Amygdala (tissue), 56 donors: ENCODE data around the gene ANKRD62.
A peak's percentile ranks its signal among the peaks of the same experiment; 100 is the strongest.
"Not testable (repeated sequence)": the region's sequence is repeated elsewhere in the genome, so short reads cannot be mapped to it uniquely, and the experiment has no call there.

Source experiments
- DNase-seq, 56 donors: peaks; one replicate each; lab custom pipeline; 2025; lab: John Stamatoyannopoulos, UW

The ANKRD62 gene

DNA sequence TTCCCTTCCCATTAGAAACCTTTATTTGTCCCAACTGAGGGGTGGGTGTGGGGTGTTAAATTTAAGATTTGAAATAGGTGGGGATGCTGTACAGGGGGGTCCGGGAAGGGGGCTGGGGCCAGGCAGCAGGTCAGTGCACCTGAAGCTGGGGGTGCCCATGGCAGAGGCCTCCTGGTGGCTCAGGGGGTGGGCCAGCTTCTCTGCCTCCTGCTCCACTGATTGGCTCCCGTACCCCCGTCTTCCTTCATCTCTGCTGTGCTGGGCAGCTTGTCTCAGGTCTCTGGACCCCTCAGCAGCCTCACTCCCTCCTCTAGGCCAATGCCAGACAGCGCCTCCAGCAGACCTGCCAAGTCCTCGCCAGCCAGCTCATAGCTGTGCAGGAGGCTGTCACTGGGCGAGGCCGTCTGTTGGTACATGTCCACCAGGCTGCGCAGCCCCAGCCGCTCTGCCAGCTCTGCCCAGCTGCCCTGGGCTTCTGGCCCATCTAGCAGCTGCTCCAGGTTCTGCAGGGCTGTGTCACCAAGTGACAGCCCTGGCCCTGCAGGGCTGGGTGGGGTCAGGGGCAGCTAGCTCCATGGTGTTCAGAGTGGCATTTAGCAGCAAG lies 2.0 kb upstream of the ANKRD62 start:
- DNase-seq, result no peak

DNA sequence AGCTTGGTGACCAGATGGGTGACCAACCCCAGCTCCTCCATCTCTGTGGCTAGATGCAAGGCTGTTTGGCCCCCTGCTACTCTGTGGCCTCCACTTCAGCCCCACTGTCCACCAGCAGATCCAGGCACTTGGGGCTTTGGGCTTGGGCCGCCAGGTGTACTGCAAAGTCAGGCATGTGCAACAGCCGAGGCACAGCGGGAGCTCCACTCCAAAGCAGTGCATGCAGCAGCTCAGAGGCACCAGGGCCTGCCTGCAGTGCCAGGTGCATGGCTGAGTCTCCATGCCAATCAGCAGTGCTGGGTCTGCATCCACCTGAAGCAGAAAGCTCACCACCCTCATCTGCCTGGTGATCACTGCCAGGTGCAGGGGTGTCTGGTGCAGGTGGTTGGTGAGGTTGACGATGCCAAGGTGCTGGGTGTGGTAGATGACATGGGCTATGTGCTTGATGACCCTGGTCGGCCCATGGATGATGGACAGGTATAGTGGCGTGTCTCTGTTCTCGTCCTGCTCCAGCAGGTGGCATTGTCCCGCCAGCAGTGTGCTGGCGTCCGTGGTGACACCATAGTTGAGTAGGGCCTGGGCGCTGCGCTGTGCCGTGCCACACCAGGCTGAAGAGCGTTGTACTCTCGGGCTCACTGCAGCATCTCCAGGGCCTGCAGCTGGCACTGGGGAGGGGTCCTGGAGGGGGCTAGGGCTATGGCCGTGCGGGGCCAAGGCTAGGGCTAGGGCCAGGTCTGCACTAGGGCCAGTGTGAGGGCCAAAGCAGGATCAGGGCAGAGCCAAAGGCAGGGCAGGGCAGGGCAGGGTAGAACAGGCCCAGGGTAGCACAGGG lies 1.0 kb upstream of the ANKRD62 start:
- DNase-seq, result peak in 1 of 56 donors; percentile 3

DNA sequence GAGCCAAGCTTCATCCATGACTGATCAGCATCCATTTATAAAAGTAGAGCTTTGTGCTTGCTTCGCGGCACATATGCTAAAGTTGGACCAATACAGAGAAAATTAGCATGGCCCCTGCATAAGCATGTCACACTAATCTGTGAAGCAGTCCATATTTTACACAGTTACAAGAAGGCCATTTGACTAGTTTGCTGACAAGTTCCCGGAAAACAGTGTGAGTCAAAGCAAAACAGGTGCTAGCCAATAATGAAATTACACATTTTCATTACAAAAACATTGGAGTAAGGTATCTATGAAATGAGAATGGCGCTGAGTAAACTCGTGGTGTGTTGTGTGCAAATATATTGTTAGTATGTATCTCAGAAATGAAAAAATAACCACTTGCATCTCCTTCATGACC lies 4.7 kb downstream of the ANKRD62 start:
- DNase-seq, result no peak

DNA sequence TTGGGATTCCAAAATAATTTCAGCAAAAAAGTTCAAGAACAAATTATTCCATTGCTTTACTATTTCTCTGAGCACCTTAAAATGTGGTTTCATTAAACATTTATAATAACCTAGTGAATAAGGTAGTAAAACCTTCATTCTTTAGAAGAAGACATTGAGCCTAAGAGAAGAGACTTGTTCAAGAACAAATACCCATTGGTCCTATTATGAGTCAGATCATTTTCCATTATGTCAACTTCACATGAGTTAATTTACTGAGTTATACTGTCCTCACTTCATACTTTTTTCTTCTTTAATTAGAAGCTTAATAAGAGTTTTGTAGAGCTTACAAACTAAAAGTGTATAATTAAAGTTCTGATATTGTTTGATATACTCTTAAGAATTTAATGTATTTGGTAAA lies 5.5 kb downstream of the ANKRD62 start:
- no peak for DNase-seq

DNA sequence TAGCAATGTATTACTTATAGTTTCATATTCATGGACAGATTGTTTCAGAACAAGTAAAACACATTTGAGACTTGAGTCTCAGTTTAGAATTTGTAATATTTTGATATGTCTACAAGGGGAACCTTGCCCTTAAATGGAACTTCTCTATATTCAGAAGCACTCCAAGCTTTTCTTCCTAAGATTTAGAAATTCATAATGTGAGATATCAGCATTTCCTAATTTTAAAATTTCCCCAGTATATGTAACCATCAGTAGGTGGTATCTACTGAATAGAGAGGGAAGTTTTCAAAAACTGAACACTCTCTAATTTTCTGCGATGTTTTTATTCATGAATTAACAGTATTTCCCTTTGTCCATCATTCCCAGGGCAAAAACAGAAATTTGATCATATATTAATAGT lies 7.6 kb downstream of the ANKRD62 start:
- no peak for DNase-seq

DNA sequence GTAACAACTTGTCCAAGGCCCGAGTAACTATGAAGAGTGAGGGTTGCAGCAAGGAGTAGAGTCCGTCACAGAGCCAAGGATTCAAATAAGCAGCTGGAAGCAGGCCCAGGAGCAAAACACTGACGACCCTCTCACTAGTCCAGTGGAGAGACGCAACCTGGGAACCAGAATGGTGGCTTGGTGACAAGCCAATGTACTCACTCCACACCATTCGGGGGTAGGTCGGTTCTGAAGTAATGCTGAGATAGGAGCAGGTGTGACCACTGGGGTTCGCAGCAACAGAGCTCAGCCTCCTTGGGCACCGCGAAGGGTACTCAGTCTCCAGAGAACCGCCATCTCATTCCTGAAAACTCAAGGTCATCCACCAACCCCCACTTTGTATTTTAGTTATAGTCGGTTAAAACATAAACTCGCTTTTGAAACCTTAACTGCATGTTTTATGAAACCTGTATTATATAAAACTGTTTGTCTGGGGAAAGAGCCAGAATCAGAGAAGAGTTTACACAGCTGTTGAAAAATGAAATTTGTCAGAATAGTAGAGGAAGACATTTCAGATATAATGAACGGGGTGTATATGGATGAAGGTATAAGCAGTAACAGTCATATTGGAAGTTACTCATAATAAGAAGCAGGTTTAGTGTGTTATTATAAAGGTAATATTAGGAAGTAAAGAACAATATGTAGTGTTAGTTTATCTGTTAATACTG lies 8.6 kb downstream of the ANKRD62 start:
- no peak for DNase-seq

DNA sequence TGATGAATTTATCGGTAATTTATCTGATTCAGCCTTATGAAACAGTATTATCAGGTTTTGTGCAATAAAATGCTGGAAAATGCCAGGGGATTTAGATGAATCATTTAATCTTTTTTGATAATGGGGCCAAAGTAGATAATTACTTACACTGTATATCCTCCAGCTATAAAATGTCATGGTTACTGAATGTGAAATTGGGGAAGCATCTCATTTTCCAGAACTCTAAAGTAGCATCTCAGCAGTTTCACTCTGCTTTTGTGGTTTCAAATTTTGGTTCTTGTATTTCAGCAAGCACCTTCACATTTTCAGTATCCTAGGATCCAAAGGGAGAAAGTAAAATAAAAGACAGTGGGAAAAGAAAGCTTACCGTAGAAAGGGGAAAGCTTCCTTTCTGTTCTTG lies 12.8 kb downstream of the ANKRD62 start:
- no peak for DNase-seq

DNA sequence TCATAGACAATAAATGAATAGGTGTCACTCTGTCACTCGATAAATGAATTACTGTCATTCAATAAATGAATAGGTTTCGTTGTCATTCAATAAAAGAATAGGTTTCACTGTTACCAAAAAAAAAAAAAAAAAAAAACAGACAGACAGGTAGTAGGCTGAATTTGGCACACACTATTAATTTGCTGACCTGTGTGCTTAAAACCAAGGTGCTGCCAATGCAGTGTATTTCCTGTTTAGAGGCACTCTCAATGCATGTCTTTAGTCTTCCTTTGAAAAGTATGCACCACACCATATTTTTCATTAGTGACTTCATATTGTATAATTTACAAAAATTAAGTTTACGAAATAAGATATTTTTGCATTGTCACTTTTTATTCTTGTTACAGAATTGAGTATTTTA lies 16.2 kb downstream of the ANKRD62 start:
- no peak for DNase-seq

DNA sequence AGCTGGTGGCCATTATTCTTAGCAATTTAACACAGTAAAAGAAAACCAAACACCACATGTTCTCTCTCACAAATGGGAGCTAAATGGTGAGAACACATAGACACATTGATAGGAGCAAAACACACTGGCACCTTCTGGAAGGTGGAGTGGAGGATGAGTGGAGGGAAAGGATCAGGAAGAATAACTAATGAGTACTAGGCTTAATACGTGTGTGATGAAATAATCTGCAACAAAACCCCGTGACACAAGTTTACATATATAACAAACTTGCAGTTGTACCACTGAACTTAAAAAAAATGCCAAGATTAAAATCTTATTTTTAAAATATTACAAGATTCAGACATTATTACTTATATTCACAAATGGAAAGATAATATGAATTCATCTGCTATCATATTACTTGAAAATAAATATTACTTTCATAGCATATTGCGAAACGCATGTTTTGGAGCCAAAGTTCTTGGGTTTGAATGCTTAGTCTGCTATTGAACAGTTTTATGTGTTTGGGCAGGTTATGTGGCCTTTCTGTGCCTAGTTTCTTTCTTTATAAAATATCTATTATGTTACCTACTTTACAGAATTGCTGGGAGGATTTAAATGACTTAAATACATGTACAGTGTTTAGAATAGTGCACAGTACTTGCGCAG lies 20.5 kb downstream of the ANKRD62 start:
- DNase-seq, result no peak

DNA sequence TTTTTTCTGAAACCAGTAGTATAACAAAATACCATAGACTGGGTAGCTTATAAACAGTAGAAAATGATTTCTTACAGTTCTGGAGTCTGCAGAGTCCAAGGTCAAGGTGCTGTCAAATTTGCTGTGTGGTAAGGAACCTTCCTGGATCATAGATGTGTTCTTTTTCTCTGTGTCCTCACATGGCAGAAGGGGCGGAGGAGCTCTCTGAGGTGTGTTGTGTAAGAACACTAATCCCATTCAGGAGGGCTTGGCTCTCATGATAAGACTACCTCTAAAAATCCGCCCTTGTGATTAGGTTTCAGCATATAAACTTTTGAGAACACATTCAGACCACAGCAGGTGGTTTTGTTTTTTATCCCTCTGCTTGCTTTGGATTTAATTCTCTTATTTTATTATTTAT lies 25.7 kb downstream of the ANKRD62 start:
- no peak for DNase-seq

DNA sequence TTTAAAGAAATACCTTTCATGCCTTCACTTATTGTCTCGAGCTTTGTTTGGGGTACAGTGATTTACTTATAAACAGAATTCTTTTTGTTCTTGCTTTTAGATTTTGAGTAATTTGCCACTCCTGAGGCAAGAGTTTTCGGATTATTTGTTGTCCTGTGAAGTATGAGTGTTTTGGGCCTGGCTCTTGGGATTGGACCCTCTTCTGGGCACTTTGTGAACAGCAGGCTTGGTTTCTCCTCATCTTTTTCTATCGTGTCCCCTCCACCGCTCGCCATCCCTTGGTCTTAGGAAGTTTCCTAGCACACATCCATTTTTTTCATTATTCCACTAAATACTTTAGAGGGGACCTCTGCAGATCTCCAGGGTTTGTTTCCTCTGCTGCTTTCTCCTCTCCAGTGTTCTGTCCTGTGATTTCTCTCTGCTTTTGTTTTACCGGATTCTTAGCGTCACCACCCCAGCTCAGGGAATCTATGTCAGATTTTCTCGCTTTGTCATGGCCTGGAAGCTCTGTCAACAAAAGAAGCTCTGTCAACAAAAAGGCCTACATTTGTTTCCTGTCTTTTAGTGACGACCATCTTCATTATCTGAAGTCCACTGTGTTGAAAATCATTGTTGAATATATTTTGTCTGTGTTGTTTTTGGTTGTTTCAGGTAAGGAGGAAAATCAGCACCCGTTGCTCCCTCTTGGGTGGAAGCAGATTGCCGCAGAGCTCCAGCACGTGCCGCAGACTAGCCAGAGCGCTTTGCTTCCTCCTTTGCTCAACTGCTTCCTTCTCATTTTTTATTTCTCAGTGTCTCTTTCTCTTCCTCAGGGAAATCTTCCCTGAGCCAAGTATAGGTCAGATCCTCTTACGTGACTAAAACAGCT lies 27.8 kb downstream of the ANKRD62 start:
- no peak for DNase-seq

DNA sequence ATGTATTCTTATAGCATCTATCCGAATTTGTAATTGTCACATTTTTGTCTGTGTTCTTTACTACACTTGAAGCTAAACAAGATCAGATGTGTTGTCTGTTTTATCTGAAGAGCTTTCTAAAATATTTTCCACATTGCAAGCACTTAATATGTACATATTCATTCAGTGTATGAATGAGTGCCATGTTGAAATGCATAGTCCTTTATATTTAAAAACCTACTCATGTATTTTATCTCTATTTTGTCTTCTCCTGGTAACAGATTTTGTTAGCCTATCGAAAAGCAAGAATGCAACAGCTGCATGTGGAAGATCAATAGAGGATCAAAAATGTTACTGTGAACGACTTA lies 28.4 kb downstream of the ANKRD62 start:
- DNase-seq, result not testable (repeated sequence)

DNA sequence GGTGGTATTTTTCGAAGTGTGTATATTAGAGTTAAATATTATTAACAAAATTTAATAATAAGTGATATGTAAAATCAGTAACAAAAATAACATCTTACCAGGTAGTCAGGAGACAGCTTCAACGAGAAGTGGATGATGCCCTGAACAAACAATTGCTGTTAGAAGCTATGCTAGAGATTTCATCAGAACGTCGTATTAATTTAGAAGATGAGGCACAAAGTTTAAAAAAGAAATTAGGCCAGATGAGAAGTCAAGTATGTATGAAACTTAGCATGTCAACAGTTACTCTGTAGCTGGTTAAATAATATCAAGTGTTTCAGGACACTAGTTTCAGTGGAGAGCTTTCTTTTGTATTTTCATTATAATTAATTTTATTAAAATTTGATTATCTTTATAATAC lies 34.0 kb downstream of the ANKRD62 start:
- not testable (repeated sequence) for DNase-seq

DNA sequence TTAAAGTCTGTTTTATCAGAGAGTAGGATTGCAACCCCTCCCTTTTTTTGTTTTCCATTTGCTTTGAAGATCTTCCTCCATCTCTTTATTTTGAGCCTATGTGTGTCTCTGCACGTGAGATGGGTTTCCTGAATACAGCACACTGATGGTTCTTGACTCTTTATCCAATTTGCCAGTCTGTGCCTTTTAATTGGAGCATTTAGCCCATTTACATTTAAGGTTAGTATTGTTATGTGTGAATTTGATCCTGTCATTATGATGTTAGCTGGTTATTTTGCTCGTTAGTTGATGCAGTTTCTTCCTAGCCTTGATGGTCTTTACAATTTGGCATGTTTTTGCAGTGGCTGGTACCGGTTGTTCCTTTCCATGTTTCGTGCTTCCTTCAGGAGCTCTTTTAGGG lies 45.2 kb downstream of the ANKRD62 start:
- DNase-seq, result not testable (repeated sequence)

DNA sequence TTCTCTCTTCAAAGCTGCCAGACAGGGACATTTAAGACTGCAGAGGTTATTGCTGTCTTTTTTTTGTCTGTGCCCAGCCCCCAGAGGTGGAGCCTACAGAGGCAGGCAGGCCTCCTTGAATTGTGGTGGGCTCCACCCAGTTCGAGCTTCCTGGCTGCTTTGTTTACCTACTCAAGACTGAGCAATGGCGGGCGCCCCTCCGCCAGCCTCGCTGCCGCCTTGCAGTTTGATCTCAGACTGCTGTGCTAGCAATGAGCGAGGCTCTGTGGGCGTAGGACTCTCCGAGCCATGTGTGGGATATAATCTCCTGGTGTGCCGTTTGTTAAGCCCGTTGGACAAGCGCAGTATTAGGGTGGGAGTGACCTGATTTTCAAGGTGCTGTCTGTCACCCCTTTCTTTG lies 47.2 kb downstream of the ANKRD62 start:
- DNase-seq, result not testable (repeated sequence)

DNA sequence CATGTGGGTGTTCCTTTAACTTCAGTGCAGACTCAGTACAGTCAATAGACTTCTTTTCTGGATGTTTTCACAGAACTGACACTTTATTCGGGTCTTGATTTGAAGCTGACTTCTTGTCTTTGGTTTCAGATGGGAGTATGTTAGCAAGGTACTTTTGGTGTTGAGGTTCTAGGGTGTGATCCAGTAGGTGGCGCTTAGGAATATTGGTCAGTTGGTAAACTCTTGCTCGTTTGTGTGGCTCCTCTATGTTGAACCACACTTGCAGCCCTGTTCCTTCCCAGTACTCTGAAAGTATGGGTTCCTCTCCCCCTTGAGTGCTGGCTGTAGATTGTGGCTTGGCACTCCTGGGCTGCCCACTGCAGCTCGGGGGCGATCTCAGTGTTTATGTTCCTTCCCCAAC lies 48.1 kb downstream of the ANKRD62 start:
- DNase-seq, result not testable (repeated sequence)

DNA sequence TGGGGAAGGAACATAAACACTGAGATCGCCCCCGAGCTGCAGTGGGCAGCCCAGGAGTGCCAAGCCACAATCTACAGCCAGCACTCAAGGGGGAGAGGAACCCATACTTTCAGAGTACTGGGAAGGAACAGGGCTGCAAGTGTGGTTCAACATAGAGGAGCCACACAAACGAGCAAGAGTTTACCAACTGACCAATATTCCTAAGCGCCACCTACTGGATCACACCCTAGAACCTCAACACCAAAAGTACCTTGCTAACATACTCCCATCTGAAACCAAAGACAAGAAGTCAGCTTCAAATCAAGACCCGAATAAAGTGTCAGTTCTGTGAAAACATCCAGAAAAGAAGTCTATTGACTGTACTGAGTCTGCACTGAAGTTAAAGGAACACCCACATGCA lies 55.8 kb downstream of the ANKRD62 start:
- DNase-seq, result not testable (repeated sequence)

DNA sequence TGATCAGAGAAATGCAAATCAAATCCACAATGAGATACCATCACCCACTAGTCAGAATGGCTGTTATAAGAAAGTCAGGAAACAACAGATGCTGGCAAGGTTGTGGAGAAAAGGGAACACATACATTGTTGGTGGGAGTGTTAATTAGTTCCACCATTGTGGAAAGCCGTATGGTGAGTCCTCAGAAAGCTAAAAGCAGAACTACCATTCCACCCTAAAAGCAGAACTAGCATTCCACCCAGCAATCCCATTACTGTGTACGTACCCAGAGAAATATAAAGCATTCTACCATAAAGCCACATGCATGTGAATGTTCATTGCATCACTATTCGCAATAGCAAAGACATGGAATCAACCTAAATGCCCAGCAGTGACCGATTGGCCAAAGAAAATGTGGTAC lies 60.7 kb downstream of the ANKRD62 start:
- no peak for DNase-seq

DNA sequence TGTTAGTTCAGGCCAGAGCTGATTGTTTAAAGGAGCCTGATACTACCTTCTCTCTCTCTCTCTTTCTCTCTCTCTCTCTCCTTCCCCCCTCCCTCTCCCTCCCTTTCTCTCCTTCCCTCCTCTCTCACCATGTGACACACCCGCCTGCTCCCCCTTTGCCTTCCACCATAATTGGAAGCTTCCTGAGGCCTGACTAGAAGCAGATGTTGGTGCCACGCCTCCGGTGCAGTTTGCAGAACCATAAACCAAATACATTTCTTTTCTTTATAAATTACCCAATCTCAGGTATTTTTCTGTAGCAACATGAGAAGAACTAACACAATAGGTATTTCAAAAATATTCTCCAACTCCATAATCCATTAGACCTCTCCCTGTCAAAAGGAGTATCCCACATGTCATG lies 62.4 kb downstream of the ANKRD62 start:
- no peak for DNase-seq

DNA sequence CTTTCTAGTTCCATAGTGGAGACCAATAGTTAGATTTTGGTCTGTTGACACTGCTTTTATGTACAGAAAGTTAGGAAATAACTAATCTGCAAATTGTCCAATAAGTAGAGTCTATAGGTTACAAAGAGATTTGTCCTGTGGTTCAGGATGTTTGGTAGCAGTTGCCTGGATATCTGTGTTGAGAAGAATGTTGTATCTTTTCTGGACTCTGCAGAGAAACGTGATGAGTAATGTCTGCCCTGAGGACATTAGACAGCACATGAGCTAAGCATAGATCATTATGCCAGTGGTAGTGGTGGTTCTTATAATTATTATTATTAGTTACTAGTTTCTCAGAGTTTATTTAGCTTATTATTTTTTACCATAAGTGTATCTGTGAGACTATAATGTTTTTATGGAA lies 65.8 kb downstream of the ANKRD62 start:
- no peak for DNase-seq
